Measurements from ENCODE around the gene ADORA2B. TPM values are rescaled to one million over a fixed set of nuclear protein-coding genes. Genes with fewer than 3 reads are reported as not detected.

The ADORA2B gene
- total and polyA plus RNA-seq, 2 of the 8 experiments (the other 6 are each of a cell fraction or from before 2014, with no cell fraction given) = 2.6 to 8.2 TPM

GRCh38 chr17:16005636-16006035 is 60.7 kb downstream of the ADORA2B start:
- Histone ChIP-seq H3K27ac (ENCODE audit: low read depth, low read length) (no peak overlapping the region), H2BK15ac (ENCODE audit: low read length) (no peak overlapping the region), H2BK20ac (ENCODE audit: low read length) (no peak overlapping the region), H2AFZ (ENCODE audit: low read length) (no peak overlapping the region), H3K4me3 (ENCODE audit: extremely low read depth in 1 of 4, insufficient read depth in 2 of 4, low read depth in 3 of 4, low read length in 4 of 4) (no peak overlapping the region), H2BK5ac (ENCODE audit: low read depth, low read length) (no peak overlapping the region), H3K23me2 (ENCODE audit: low read depth, low read length) (peaks cover 2% of the 10 kb centered on the region), H4K91ac (replicated peaks; ENCODE audit: insufficient read length, low read length) (no peak overlapping the region), H4K8ac (ENCODE audit: extremely low read depth, insufficient read depth, low read length) (no peak overlapping the region), H3K4me1 (replicated peaks in 1 of 4; ENCODE audit: control insufficient read depth in 3 of 4, insufficient read depth in 4 of 4, low read length in 3 of 4) (peaks cover 0 to 5% (median 2%) of the 10 kb centered on the region in 4 experiments; a peak in 3 of 7 replicates), H3K56ac (replicated peaks; ENCODE audit: insufficient read length, low read depth, low read length) (no peak overlapping the region), H2AK5ac (ENCODE audit: low read depth, low read length) (no peak overlapping the region), H3K9me3 (ENCODE audit: insufficient read depth in 2 of 2, low read depth in 1 of 2, low read length in 1 of 2) (no peaks in the 10 kb centered on the region; a peak in 2 of 4 replicates), H3K4ac (replicated peaks; ENCODE audit: insufficient read length, low read depth, low read length) (no peak overlapping the region), H3K4me2 (ENCODE audit: insufficient read depth in 1 of 2, low read depth in 2 of 2, low read length in 2 of 2) (no peak overlapping the region), H2BK120ac (replicated peaks; ENCODE audit: low read depth, low read length) (no peak overlapping the region), H3K27me3 (replicated peaks in 1 of 4; ENCODE audit: control insufficient read depth in 3 of 4, extremely low read depth in 1 of 4, insufficient read depth in 3 of 4, low read length in 3 of 4) (no peaks in the 10 kb centered on the region), H3K79me2 (ENCODE audit: control insufficient read depth in 1 of 2, insufficient read depth in 2 of 2, low read length in 2 of 2) (peaks cover 9 to 23% of the 10 kb centered on the region in 2 experiments), H4K5ac (ENCODE audit: insufficient read length, low read depth, low read length) (no peak overlapping the region), H3K23ac (ENCODE audit: insufficient read length) (no peak overlapping the region), H3K79me1 (ENCODE audit: low read depth, low read length) (peaks cover 7% of the 10 kb centered on the region), H2BK12ac (ENCODE audit: low read depth, low read length) (no peak overlapping the region), H3K18ac (ENCODE audit: extremely low read depth, low read length) (no peak overlapping the region), H3K9ac (replicated peaks in 1 of 4; ENCODE audit: extremely low read depth in 1 of 4, low read depth in 3 of 4, low read length in 3 of 4) (no peak overlapping the region), H3K36me3 (ENCODE audit: control insufficient read depth in 2 of 4, insufficient read depth in 4 of 4, low read length in 3 of 4) (peaks cover 42 to 84% (median 75%) of the 10 kb centered on the region in 4 experiments), H4K20me1 (replicated peaks in 1 of 2; ENCODE audit: control insufficient read depth in 1 of 2, insufficient read depth in 2 of 2, low read length in 2 of 2) (peaks cover 3 to 5% of the 10 kb centered on the region in 2 experiments), H3K14ac (ENCODE audit: insufficient read length) (no peak overlapping the region)
- no peak for FAIRE-seq
- CTCF ChIA-PET (ENCODE audit: partially characterized antibody) = no interaction called here
- WGBS, 2 experiments (ENCODE audit: extremely low coverage in 1 of 2, insufficient coverage in 1 of 2, insufficient read length in 1 of 2, insufficient replicate concordance in 2 of 2, low coverage in 1 of 2, low lambda C conversion rate in 2 of 2, missing lambda C conversion rate in 1 of 2) = 91% methylated on average over 1 of the region's 1 CpG; no CpG with 5 or more reads in 1 of the 2 experiments
- POLR2A ChIA-PET (ENCODE audit: partially characterized antibody) = interaction anchor here (0.8 to 1.6 kb wide), 4 partner anchors 8 to 30 kb away, joined by 3 to 5 read pairs (median 4); no protein-coding TSS in a partner anchor
- DNase-seq (ENCODE audit: low read depth in 1 of 2, low spot score in 2 of 2) = no peak
- TF ChIP-seq RNF2 (IDR thresholded peaks at IDR 0.05; ENCODE audit: borderline replicate concordance, low read depth, low read length, missing control alignments, poor library complexity, severe bottlenecking) = no peak
